ENCODE measurements around the gene CSRP1.

DNA sequence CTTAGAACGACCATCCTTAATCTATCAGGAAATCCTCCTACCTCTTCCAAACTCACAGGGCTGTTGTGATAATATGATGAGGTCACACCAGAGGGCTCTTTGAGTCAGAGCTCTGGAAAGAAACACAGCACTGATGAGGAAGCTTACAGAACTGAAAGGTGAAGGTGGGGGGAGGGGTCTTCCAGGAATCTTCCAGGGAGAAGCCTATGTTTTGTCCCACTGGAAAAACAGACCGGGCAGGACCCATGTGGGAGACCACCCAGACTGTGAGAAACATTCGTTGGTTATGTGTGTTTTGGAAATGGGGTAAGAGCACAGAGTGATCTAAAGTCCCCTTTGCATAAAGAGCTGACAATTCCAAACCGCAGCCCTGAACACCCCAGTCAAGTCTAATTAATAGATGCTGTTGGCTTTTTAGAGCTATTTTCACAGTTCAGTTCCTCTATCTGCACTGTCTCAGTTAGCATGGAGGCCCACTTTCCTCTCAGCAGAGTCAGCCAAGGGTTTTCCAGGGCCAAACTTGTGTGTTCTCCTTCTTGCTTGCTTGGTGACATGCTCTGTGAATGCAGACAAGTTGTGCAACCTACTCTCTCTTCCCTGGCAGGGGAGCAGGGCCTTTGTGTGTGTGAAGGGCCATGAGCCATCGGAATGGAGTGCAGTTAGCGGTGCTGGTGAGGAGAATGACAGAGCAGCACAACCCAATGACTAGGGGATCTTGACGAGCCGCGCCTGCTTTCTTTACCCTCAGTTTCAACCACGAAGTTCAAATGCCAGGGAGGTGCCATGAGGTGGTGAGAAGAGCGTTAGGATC is 50.2 kb downstream of the CSRP1 start:
- TF ChIP-seq, protein P1, sequence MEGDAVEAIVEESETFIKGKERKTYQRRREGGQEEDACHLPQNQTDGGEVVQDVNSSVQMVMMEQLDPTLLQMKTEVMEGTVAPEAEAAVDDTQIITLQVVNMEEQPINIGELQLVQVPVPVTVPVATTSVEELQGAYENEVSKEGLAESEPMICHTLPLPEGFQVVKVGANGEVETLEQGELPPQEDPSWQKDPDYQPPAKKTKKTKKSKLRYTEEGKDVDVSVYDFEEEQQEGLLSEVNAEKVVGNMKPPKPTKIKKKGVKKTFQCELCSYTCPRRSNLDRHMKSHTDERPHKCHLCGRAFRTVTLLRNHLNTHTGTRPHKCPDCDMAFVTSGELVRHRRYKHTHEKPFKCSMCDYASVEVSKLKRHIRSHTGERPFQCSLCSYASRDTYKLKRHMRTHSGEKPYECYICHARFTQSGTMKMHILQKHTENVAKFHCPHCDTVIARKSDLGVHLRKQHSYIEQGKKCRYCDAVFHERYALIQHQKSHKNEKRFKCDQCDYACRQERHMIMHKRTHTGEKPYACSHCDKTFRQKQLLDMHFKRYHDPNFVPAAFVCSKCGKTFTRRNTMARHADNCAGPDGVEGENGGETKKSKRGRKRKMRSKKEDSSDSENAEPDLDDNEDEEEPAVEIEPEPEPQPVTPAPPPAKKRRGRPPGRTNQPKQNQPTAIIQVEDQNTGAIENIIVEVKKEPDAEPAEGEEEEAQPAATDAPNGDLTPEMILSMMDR (IDR thresholded peaks at IDR 0.05) = no peak
- TF ChIP-seq POLR2A (IDR thresholded peaks at IDR 0.05) = peak in 1 of 2 donors; percentile 25

Measured in tibial nerve (tissue), 3 donors.